ENCODE data around the gene FAM13A.
"Not testable (repeated sequence)": the region's sequence is repeated elsewhere in the genome, so short reads cannot be mapped to it uniquely, and the experiment has no call there.

Gene FAM13A

DNA sequence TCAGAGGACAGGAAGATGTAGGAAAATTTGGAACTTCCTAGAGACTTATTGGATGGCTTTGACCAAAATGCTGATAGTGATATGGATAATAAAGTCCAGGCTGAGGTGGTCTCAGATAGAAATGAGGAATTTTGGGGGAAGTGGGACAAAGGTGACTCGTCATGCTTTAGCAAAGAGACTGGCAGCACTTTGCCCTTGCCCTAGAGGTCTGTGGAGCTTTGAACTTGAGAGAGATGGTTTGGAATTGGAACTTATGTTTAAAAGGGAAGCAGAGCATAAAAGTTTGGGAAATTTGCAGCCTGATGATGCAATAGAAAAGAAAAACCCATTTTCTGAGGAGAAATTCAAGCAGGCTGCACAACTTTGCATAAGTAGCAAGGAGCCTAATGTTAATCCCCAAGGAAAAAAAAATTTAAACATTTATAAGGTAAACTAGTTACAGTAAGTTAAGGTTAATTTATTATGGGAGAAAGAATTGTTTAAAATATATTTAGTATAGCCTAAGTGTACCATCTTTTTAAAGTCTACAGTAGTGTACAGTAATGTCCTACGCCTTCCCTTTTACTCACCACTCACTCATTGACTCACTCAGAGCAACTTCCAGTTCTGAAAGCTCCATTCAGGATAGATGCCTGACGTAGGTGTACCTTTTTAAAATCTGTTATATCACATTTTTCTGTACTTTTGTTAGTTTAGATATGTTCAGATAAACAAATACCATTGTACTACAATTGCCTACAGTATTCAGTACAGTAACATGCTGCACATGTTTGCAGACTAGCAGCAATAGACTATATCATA lies 101.2 kb downstream of the FAM13A start:
- no peak for FAIRE-seq

DNA sequence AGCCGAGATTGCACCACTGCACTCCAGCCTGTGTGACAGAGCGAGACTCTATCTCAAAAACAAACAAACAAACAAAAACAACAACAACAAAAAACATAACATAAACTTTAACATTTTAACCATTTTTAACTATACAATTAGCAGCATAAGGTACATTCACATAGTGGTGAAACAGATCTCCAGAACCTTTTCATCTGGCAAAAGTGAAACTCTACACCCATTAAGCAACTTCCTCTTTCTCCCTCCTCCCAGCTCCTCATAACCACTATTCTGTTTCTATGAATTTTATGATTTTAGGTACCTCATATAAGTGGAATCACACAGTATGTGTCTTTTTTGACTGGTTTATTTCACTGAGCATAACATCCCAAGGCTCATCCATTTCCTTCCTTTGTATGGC lies 103.6 kb downstream of the FAM13A start:
- no peak for FAIRE-seq

DNA sequence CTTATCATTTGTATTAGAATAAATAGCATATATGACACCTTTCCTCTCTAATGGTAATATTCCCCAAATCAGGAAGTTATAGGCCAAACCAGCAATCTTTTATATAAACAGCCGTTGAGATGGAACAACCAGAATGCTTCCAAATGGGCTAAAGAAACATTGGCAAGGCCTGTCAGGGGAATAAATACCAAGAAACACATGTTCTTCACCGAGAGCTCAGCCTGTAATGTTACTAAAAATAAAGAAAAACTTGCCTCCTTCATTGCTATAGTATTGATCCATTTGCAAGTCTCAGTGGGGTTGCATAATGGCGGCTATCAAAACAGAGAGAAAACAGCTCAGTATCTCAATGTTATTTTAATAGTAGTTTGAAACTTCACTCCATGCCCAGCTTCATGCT lies 104.9 kb downstream of the FAM13A start:
- no peak for FAIRE-seq

DNA sequence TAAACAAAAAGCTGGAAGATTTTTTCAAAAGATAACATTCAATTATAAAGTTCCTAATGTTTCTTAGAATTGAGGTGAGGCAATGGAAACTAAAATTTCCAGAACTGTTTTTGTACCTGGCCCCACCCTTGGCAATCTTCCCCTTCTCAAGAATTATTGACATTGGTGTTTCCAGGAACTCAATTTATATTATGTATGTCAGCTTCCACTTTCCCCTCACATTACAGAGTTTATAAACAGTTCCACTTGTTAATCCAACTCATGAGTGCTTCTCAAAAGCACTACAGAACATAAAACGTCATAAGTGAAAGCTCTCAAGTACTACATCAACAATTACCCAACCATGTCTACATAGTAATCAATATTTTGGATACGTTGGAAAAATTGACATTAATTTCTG lies 107.4 kb downstream of the FAM13A start:
- FAIRE-seq: no peak

DNA sequence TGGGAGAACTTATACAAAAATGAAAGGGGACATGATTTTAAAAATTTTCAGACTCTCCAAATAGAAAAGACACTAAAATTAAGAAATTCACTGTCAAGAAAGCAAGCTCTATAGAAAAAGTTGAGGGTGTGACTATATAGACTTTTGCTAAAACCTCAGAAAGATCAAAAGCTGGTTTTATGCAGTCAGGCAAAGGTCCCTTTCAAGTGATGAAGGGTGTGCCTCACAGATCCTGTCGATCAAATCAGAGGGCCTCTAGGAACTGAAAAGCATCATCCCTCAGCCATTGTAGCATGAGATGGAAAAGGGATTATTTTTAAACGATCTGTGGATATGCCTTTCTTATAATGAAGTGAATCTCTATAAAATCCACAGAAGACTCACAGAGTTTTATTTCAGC lies 116.5 kb downstream of the FAM13A start:
- no peak for FAIRE-seq

DNA sequence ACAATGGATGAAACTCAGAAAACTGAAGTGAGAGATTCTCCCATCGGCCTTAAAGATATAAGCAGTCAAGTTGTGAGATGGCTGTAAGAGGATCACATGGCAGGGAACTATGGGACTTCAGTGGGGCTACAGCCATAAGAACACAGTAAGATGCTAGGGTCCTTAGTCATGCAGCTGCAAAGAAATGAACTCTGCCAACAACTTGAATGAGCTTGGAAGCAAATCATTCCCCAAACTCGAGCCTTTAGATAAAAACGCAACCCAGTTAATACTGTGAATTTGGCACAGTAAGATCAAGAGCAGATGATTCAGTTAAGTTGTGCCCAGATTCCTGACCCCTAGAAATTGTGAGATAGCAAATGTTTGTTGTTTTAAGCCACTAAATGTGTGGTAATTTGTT lies 117.3 kb downstream of the FAM13A start:
- no peak for FAIRE-seq

DNA sequence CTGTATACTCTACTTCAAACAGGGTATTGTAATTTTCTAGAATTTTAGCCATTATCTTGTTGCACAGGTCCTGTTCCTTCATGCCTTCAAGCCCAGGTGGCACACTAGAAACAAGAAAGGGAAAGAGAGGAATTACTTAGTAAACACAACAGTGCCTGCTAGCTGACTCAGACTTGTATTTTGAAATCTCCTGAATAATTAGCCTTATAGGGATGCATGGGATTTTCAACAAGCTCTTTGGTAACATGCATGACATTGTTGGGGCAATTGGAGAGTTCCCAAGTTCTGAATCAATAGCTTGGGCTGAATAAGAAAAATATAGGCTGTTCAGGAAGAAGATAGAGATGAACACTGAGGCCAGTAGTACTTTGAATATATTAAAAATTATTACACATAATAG lies 118.8 kb downstream of the FAM13A start:
- no peak for FAIRE-seq

DNA sequence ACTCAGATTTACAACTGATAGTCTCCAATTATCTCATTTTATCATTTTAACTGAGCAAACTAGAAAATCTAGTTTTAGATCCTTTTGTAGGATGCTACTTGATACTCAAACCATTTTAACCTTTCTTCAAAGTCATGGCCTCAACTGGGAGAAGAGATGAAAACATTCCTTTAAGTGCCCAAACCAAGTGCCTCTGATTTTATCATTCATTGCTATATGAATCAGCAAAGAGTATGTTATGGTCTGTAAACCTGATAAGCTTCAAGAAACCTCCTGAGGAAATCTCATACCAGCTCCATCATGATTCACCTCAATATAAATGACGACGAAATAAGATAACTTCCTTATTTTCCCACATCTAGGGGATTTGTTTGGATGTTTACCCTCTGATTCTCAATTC lies 119.9 kb downstream of the FAM13A start:
- no peak for FAIRE-seq

DNA sequence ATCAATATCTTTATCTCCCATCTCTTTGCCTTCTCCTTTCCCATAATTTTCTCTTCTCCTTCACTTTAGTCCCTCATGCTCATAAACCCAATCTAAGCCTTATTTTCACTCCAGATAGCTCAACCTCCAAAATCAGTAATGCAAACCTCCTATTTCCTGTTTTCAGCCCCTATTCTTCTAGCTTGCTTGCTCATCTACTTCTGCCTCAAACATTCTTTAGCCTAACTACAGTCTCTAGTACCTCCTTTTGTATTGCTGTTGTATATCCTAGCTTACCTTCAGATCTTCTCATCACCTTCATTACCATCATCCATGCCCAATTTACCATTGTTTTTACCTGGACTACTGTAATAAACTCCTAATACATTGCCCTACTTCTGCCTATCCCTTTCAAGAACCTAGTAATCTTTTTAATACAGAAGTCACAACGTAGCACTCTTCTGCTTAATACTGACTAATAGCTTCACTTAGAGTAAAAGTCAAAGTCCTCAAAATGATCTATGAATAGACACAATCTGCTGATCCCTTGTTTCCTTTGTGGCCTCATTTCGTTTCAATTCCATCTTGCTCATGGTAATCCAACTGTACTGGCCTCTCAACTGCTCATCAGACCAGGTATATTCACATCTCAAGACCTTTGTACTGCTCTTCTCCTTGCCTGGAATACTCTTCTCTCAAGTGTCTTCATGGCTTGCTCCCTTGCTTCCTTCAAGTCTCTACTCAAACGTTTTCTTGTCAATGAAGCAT lies 123.4 kb downstream of the FAM13A start:
- no peak for FAIRE-seq

DNA sequence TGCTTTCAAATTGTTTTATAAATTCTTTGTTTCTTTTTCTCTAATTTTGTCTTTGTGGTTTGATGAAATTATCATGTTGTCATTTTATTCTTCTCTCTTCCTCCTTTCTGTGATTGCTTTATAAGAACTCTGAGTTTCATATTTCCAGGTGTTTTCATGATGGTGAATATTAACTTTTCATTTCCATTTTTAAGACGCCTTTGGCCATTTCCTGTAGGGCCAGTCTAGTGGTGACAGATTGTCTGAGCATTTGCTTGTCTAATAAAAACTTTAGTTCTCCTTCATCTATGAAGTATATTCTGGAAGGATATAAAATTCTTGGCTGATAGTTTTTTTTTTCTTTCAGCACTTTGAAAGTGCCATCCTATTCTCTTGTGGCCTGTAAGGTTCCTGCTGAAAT lies 128.1 kb downstream of the FAM13A start:
- FAIRE-seq: peak; percentile 43

DNA sequence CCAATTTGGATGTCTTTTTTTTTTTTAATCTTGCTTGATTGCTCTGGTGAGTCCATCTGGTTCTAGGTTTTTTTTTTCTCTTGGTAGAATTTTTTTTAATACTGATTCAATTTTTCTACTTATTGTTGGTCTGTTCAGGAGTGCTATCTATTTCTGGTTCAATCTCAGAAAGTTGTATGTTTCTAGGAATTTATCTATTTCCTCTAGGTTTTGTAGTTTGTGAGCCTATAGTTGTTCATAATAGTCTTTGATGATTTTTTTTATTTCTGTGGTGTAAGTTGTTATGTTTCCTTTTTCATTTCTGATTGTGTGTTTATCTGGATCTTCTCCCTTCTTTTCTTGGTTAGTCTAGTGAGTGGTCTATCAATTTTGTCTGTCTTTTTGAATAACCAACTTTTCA lies 129.6 kb downstream of the FAM13A start:
- FAIRE-seq: no peak

DNA sequence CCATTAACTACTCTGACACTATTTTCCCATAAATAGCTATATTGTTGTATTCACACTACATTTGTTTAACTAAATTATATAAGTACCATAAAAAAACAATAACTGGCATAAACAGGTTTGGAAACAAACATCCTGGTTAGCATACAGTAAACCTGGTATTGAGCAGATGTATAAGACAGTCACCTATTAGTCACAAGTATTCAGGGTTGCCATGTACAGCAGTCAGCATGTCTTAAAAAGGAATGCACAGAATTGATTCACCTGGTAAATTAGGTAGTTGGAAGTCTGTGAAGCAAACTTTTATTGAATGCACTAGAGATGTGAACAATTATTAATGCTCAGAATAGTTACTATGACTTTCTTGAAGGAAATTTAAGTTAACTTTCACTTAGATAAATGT lies 137.9 kb downstream of the FAM13A start:
- FAIRE-seq: no peak

DNA sequence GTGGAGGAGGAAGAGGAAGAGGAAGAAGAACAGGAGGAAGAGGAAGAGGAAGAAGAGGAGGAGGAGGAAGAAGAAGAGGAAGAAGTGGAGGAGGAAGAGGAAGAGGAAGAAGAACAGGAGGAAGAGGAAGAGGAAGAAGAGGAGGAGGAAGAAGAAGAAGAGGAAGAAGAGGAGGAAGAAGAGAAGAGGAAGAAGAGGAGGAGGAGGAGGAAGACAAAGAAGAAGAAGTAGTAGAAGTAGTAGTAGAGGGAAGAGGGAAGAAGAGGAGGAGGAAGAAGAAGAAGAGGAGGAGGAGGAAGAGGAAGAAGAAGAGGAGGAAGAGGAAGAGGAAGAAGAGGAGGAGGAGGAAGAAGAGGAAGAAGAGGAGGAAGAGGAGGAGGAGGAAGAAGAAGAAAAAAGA lies 143.8 kb downstream of the FAM13A start:
- FAIRE-seq: not testable (repeated sequence)

DNA sequence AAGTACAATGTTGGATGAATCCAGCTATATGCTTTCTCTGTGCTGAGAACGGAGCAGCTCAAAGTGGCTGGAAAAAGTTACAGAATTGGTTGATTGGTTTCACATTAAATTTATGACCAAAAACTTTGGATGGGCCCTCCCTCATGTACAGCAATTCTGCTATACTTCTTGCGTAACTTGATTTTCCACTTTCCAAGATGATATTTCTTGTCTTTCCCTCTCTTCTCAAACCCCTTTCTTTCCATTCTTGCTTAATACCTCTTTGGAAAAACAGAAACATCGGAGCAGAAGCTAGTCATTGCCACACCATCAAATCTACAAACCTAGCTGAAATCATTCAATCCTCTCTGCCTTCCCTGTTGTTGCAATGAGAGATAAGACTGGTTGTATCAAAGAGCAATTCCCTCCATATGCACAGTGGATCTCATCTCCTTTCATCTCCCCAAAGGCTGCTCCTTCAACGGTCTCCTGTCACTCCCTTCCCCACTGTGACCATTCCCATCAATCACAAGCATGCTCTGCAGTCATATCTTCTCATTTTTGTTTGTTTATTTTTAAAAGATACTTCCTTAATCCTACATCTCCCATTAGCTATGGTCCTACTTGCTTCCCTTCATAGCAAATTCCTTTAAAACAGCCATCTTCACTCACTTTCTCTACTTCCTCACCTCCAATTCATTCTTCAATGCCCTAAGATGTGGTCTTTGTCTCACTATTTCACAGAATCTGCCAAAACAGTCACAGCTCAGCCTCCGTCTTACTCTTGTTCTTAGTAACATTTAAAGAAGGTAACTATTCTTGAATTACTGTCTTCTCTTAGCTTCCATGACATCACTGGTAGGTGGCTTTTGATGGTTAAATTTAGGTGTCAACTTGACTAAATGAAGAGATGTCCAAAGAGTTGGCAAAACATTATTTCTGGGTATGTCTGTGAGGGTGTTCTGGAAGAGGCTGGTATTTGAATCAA lies 145.5 kb downstream of the FAM13A start:
- no peak for FAIRE-seq

DNA sequence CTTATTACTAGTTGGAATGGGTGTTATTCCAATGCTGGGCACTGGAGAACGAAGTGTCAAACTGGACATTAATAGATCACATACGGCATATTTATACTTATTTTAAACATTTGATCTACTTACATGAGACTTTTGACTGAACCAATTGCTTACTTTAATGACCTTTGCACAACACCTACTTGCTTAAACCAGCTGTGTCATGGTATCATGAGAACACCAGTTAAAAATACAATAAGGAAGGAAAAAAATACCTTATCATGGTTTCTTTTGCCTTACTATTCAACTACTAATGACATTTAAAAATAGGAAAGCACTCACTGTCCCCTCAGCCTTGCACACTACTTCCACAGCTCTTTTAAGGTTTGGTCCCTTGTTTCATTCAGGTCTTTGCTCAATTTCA lies 146.9 kb downstream of the FAM13A start:
- FAIRE-seq: no peak

DNA sequence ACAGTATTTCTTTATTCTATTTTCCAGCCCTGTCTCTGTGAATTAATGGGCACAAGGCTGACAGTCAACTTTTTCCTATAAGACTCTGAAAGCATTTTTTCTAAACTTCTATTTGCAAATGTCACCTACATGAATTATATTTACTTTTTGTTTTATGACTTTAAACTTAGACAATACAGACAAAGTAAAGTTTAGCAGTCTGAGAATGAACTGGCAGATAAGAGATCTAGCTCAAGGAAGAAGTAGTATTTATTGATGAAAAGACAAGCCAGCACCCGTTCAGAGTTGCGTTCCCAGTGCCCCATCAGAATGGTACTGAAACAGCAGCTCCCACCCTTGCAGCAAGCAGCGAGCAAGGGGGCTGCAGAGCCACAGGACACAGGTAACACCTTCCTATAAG lies 148.5 kb downstream of the FAM13A start:
- FAIRE-seq: no peak

DNA sequence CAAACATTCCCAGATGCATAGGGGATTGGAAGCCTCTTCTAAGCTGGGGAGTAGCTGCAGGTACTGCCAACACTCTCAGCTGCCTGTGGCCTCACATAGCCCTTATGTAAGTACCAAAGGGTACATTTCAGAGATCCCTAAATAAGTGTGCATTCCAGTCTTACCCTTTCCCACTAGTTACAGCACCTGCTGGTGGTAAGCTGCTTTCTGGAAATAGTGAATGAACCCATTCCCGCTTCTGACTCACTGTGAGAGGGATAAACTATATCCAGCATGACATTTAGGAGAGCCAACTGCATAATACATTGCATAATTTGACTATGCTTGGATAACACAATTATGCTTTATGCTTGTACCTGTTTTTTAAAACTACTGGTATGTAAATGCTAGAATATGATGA lies 149.0 kb downstream of the FAM13A start:
- no peak for FAIRE-seq

DNA sequence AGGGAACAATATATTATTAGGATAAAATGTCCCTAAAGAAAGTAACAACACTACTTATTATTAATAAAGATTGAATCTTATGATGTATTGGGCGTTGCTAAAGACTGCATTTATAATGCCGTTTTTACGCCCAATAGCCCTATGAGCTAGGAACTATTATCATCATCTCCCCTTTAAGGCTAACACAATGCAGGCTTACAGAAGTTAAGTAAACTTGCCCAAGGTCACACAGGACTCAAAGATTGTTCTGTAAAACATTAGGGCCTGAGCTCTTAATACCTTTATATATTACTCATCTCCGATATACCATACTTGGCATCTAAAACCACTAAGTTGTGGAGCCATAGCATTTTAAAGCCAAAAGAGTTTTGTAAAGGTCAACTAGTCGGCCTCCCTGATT lies 149.5 kb downstream of the FAM13A start:
- FAIRE-seq: no peak

DNA sequence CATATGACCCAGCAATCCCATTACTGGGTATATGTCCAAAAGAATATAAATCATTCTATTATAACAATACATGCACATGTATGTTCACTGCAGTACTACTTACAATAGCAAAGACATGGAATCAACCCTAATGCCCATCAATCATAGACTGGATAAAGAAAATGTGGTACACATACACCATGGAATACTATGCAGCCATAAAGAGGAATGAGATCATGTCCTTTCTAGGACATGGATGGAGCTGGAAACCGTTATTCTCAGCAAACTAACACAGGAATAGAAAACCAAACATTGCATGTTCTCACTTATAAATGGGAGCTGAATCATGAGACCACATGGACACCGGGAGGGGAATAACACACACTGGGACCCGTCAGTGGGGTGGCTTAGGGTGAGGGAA lies 152.7 kb downstream of the FAM13A start:
- not testable (repeated sequence) for FAIRE-seq

DNA sequence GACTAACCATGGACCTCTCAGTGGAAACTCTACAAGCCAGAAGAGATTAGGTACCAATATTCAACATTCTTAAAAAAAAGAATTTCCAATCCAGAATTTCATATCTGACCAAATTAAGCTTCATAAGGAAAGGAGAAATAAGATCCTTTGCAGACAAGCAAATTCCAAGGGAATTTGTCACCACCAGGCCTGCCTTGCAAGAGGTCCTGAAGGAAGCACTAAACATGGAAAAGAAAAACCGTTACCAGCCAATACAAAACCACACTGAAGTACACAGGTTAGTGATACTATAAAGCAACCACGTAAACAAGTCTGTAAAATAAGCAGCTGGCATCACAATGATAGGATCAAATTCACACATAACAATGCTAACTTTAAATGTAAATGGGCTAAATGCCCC lies 156.6 kb downstream of the FAM13A start:
- FAIRE-seq: no peak

DNA sequence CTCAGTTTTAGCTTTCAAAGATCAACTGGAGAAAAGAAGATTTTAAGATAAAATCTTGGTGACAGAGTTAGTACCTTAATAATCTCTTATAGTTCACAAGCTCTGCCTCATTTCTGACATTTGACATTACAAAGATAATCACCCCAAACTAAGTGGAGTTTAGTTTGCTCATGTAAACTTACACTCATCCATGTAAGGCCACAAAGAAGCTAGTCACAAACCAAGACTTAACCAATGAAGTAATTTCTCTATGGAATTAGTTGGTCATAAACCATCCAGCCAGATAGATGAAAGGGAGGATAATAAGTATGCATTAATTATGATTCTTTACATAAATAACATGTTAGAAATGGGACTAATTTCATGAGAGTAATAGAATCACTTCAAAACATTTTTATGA lies 159.2 kb downstream of the FAM13A start:
- FAIRE-seq: no peak

DNA sequence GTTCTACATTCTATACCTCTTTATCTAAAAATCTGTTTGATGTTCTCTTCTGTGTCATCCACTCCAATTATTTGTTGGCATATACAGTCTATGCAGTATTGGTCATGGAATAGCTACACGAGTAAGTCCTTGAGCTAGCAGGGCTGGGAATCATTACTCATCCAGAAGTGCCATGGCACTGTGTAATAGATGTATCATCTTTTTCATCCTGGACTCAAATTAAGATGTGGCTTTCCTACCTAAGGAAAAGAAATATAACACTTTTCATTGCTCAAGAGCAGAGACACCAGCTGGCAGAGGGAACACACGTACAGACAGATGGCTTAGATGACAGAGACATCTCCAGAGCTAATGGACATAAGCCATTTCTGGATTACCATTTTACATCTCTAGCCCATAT lies 159.8 kb downstream of the FAM13A start:
- no peak for FAIRE-seq

DNA sequence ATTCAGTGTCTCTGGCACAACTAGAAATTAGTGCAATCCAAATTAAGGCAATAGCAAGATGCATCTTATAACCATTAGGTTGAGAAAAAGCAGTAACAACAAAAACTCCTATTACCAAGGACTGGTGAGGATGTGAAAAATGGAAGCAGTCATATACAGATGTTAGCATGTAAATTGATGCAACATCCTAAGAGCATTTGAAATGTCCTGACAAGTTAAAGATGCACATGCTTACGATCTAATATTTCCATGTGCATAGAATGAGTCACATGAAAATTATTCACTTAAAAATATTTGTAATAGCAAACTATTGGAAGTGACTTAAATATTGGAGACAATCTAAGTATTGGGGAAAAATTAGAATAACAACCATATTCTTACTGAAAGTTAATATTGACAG lies 163.0 kb downstream of the FAM13A start:
- FAIRE-seq: no peak

All from endometrium (tissue), 2 donors.